Stimulated activated CD8-positive, alpha-beta memory T cell treated with anti-CD3 and anti-CD28 coated beads, Interleukin-7, amount 100 ng/mL, for 24 hours (primary cell): ENCODE measurements around the gene HLA-DQB2.

Experiments used
- DNase-seq: peaks from one replicate; pipeline ENCODE4 v3.0.0-alpha.2; 2020; ENCODE audit warnings: low read depth

Gene HLA-DQB2

DNA sequence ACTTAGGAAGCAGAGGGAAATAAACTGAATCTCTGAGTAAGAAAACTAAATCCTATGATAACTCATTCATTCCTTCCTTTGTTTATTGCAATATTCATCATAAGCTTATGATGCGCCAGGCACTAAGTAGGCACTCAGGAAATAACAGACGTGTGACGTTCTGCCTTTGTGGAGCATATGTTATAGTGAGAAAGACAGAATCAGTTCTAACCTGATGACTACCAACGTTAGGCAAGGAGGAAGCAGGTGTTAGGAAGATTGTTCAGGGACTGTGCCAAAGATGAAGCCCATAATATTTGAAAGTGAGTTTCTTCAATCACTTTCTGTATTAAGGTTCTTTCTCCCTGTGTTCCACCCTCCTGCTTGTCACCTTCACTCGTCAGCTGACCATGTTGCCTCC, 18.6 kb downstream of the HLA-DQB2 start:
- no peak for DNase-seq

DNA sequence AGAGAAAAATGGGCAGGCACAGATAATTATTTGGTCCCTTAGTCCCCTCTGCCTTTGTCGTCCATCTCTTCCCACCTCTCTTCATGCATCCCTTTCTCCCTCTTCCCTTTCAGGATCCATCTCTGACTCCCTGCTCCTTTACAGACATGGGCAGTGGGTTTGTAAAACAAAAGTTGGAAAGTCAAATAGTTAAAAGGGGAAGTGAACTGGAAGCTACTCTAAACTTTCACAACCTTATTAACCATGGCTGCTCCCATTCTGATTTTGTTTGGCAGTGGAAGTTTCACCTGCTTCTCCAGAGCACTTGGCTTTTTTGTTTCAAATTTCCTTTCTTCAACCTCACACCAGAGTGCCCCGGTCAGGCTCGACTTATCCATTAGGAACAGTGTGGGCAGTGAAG, 21.0 kb downstream of the HLA-DQB2 start:
- DNase-seq = no peak

DNA sequence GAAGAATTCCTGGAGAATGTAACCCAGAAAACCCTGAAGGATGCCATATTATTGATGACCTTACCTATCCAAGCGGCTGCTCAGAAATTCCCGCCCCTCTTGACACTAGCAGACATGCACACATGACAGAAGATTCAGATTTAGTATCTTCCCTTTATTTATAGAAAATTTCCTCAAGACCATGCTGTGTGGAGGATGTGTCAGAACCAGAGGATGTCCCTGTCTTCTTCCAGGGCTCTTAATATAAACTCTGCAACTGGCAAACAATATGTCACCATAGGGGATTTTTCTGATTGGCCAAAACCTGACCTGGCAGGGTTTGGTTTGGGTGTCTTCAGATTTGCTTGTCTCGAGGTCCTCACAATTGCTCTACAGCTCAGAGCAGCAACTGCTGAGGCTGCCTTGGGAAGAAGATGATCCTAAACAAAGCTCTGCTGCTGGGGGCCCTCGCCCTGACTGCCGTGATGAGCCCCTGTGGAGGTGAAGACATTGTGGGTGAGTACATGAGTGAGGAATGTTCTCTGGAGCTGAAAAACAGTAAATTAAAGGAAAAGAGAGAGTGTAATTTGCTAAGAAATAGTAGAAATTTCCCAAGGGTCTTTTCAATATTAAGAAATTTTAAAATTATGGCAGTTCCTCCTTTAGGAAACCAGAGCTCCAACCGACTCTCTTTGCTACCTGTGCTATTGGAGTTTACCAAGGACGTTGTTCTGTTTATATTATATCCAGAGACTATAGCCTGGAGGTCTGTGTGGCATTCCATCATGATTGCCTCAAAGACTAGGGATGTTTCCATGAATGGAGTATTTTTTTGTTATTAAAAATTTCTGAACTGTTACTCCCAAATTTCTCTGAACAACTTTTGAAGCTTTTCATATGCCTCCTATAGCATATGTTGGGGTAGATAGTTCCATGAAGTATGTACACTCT, 22.0 kb downstream of the HLA-DQB2 start, which contains the start of gene HLA-DQA2:
Gene HLA-DQA2, plus strand, starts transcription at position 361 of the 930 bp plus-strand sequence. Its CDS starts 53 bp downstream, at position 414.
- DNase-seq = no peak

DNA sequence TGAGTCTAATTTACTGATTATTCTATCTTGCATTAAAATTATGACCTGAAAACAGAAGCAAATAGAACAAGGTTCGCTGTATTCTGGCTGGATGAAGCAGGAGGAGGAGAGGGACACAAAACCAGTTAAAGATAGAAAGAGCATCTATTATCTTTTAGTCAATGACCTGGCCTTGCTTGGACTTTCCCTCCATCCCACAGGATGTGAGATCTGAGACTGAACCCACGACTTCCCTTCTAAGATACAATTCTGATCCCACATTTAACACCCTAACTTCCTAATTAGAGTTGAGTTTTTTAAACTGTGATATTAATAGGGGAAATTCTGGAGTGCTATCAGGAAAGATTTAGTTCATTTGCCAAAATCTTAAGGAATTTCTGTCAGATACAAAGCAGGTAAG, 25.2 kb downstream of the HLA-DQB2 start:
- DNase-seq = no peak

DNA sequence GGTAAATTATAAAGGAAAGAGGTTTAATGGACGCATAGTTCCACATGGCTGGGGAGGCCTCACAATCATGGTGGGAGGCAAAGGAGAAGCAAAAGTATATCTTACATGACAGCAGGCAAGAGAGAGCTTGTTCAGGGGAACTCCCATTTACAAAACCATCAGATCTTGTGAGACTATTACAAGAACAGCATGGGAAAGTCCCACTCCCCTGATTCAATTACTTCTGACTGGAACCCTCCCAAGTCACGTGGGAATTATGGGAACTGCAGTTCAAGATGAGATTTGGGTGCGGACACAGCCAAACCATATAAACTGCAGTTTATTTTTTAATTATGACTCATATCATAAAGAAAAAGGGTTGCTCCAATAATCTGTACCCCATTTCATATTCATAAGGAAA, 44.5 kb downstream of the HLA-DQB2 start:
- DNase-seq = no peak

DNA sequence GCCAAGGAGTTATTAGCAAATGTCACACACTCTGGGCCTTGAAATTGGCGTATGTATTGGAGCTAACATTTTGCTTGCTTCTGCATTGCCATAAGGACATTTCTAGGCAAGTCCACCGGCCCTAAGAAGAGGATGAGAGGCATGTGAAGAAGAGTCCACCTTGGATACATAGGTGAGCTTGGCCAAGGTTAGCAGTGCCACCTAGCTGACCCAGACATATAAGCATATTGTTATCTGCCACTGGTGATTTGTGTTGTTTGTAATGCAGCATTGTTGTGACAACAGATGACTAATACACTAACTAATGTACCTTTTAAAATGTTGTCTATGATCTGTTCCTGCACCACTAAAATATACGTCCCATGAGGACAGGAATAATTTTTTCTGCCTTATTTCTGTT, 46.9 kb downstream of the HLA-DQB2 start:
- DNase-seq = no peak

DNA sequence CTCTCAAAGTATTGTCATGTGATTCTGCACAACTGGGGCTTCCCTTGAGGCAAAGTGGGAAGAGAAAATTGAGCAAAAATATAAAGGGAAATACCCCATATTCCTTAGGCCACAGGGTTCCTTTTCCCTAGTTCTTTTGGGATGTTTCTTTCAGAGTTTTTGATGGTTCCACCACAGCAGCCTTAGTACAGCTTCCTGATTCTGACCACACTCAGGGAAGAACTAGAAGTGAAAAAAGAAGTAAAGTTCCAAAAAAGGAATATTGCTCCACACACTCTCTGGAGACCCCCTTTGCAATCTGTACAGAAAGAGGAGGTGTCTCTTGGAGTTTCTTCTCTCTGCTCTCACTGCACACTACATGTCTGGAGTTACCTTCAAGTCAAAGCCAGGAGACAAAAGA, 50.1 kb downstream of the HLA-DQB2 start:
- DNase-seq = no peak

GRCh38 chr6:32709625-32710024, 53.7 kb downstream of the HLA-DQB2 start:
- no peak for DNase-seq
